HCT116 (cell line): Measurements from ENCODE around the gene ARF1. TPM values are rescaled to one million over a fixed set of nuclear protein-coding genes. Genes with fewer than 3 reads are reported as not detected.

ENCODE experiments used
- ATAC-seq: fragments of 200-7000 bp; cut with Tn5 transposase; 2 replicates; pipeline ENCODE4 v1.9.1; 2020; ENCODE audit warnings: mild to moderate bottlenecking, moderate library complexity
- BruUV-seq: library from RNA; stranded (reverse); fragments of 400-500 nt; replicated peaks from 2 replicates; lab custom pipeline; 2021; lab: Mats Ljungman, UMichigan
- CTCF ChIA-PET: fragments of 300-600 bp; sonication (Branson Sonifier 250); formaldehyde crosslinking; loops from one replicate; lab custom pipeline; 2021; ENCODE audit warnings: antibody characterized with exemption; lab: Charles Lee
- POLR2A ChIA-PET: fragments of 300-600, 350-600 bp; sonication (Branson Sonifier 250); formaldehyde crosslinking; loops from one replicate; lab custom pipeline; 2021; ENCODE audit warnings: antibody characterized with exemption; lab: Charles Lee
- RAD21 ChIA-PET, 2 experiments: fragments of 300-600 bp; sonication (Branson Sonifier 250); formaldehyde crosslinking; loops; one replicate each; lab custom pipeline; 2023; ENCODE audit warnings: low total read pairs in 2 of 2; ENCODE audit not compliant: uncharacterized antibody in 2 of 2, unreplicated experiment in 2 of 2, low non-redundant PET in 1 of 2; lab: Charles Lee
- DNase-seq: peaks from one replicate; pipeline ENCODE4 v3.0.0-alpha.2; 2010; ENCODE audit warnings: low read depth, low spot score
- H2AFZ ChIP-seq: fragments of 200-600 bp; shearing (Covaris generic), sonication (generic); 2 replicates; pipeline ENCODE4 v1.6.1; 2017; ENCODE audit warnings: low read depth, mixed run types, mixed read lengths, antibody characterized with exemption, low read length; ENCODE audit not compliant: poor library complexity, severe bottlenecking
- H3K27ac ChIP-seq: 2 replicates; pipeline ENCODE4 v1.5.1; 2012; ENCODE audit warnings: low read depth, low read length
- H3K27me3 ChIP-seq: fragments of 200-600 bp; sonication (generic); 2 replicates; pipeline ENCODE4 v1.6.1; 2016; ENCODE audit warnings: mixed run types, low read length, mixed read lengths; ENCODE audit not compliant: insufficient read depth
- H3K36me3 ChIP-seq, 2 experiments: fragments of 200-500 bp in 1 of 2; fragments of 200-600 bp in 1 of 2; sonication (Bioruptor generic) in 1 of 2; sonication (generic) in 1 of 2; 2 replicates each; pipeline versions ENCODE4 v1.5.1 to v1.6.1; 2014 to 2016; ENCODE audit warnings: low read length in 2 of 2, inconsistent platforms in 1 of 2, mixed read lengths in 1 of 2, mixed run types in 1 of 2; ENCODE audit not compliant: insufficient read depth in 2 of 2, control insufficient read depth in 1 of 2
- H3K4me1 ChIP-seq, 2 experiments: fragments of 200-600 bp in 1 of 2; sonication (generic) in 1 of 2; 2 replicates each; pipeline versions ENCODE4 v1.5.1 to v1.6.1; 2012 to 2017; ENCODE audit warnings: low read length in 2 of 2, inconsistent platforms in 1 of 2, mild to moderate bottlenecking in 1 of 2, mixed read lengths in 1 of 2, mixed run types in 1 of 2, moderate library complexity in 1 of 2; ENCODE audit not compliant: insufficient read depth in 2 of 2, control insufficient read depth in 1 of 2
- H3K4me2 ChIP-seq: fragments of 200-600 bp; sonication (generic); 2 replicates; pipeline ENCODE4 v1.6.1; 2017; ENCODE audit warnings: mixed run types, low read length, mixed read lengths
- H3K4me3 ChIP-seq, 2 experiments: fragments of 200-600 bp in 1 of 2; sonication (generic) in 1 of 2; replicated peaks in 1 of 2; 2 replicates each; pipeline ENCODE4 v1.5.1; 2011 to 2016; ENCODE audit warnings: low read length in 2 of 2, control low read depth in 1 of 2, low read depth in 1 of 2, mild to moderate bottlenecking in 1 of 2, mixed read lengths in 1 of 2, mixed run types in 1 of 2
- H3K79me2 ChIP-seq: fragments of 200-600 bp; sonication (generic); 2 replicates; pipeline ENCODE4 v1.6.1; 2017; ENCODE audit warnings: mild to moderate bottlenecking, mixed run types, low read length, moderate library complexity, mixed read lengths; ENCODE audit not compliant: insufficient read depth
- H3K9ac ChIP-seq: fragments of 200-600 bp; sonication (generic); 2 replicates; pipeline ENCODE4 v1.6.1; 2016; ENCODE audit warnings: low read length, mixed read lengths
- H3K9me2 ChIP-seq: fragments of 200-600 bp; sonication (generic), shearing (Covaris generic); 2 replicates; pipeline ENCODE4 v1.6.1; 2017; ENCODE audit warnings: mixed run types, mild to moderate bottlenecking, moderate library complexity; ENCODE audit not compliant: insufficient read depth
- H3K9me3 ChIP-seq, 2 experiments: fragments of 200-500 bp in 1 of 2; fragments of 200-600 bp in 1 of 2; sonication (Bioruptor generic) in 1 of 2; sonication (generic) in 1 of 2; 2 replicates each; pipeline ENCODE4 v1.6.1; 2014 to 2017; ENCODE audit warnings: low read length in 2 of 2, mixed read lengths in 2 of 2, inconsistent platforms in 1 of 2, low read depth in 1 of 2, mild to moderate bottlenecking in 1 of 2, mixed run types in 1 of 2, moderate library complexity in 1 of 2; ENCODE audit not compliant: control insufficient read depth in 1 of 2, insufficient read depth in 1 of 2
- H4K20me1 ChIP-seq: fragments of 200-600 bp; sonication (generic), shearing (Covaris generic); 2 replicates; pipeline ENCODE4 v1.6.1; 2017; ENCODE audit warnings: mixed run types, mild to moderate bottlenecking, moderate library complexity; ENCODE audit not compliant: insufficient read depth
- CTCF ChIP-seq, 3 experiments: fragments of 200-600 bp in 1 of 3; sonication (generic) in 1 of 3; IDR thresholded peaks in 2 of 3; conservative IDR thresholded peaks in 1 of 3; 2 replicates each; pipeline ENCODE4 v1.5.1; 2012 to 2017; ENCODE audit warnings: low read depth in 2 of 3, low read length in 2 of 3, antibody characterized with exemption in 1 of 3, borderline replicate concordance in 1 of 3, control low read depth in 1 of 3, mild to moderate bottlenecking in 1 of 3, mixed read lengths in 1 of 3, mixed run types in 1 of 3, moderate library complexity in 1 of 3; ENCODE audit not compliant: insufficient read depth in 1 of 3
- EGR1 ChIP-seq: IDR thresholded peaks from 2 replicates; pipeline ENCODE4 v1.6.1; 2012; ENCODE audit warnings: low read depth
- EZH2 ChIP-seq: fragments of 200-600 bp; sonication (generic); IDR thresholded peaks from 2 replicates; pipeline ENCODE4 v1.6.1; 2017; ENCODE audit warnings: antibody characterized with exemption, mixed run types
- EZH2phosphoT487 ChIP-seq: fragments of 200-600 bp; IDR thresholded peaks from 2 replicates; pipeline ENCODE4 v1.6.1; 2018; ENCODE audit warnings: antibody characterized with exemption, borderline replicate concordance
- FOSL1 ChIP-seq: IDR thresholded peaks from 2 replicates; pipeline ENCODE4 v1.6.1; 2012; ENCODE audit warnings: low read depth
- POLR2AphosphoS5 ChIP-seq: IDR thresholded peaks from 2 replicates; pipeline ENCODE4 v1.6.1; 2011; ENCODE audit warnings: mild to moderate bottlenecking, low read depth, low read length, moderate library complexity
- REST ChIP-seq: IDR thresholded peaks from 2 replicates; pipeline ENCODE4 v1.6.1; 2012; ENCODE audit warnings: low read depth
- SIN3A ChIP-seq: IDR thresholded peaks from 2 replicates; pipeline ENCODE4 v1.6.1; 2012; ENCODE audit warnings: low read depth
- SRF ChIP-seq: IDR thresholded peaks from 2 replicates; pipeline ENCODE4 v1.6.1; 2012; ENCODE audit warnings: low read depth
- TCF7L2 ChIP-seq: IDR thresholded peaks from 2 replicates; pipeline ENCODE4 v1.7.0; 2011; ENCODE audit warnings: borderline replicate concordance, inconsistent platforms; ENCODE audit not compliant: insufficient read depth, insufficient read length; ENCODE audit errors: extremely low read depth
- ZNF274 ChIP-seq: fragments of 200-500 bp; sonication (Bioruptor generic); IDR thresholded peaks from 2 replicates; pipeline ENCODE4 v1.6.1; 2014; ENCODE audit warnings: mild to moderate bottlenecking, low read depth, low read length, inconsistent platforms
- intact Hi-C: fragments of 100-400 bp; cut with micrococcal nuclease; formaldehyde crosslinking; loops from 2 replicates; pipeline ENCODE4 v1.10.0; 2022
- total RNA-seq: library from RNA; stranded (reverse); gene quantifications from one replicate; pipeline ENCODE4 v1.2.1, GENCODE V29; 2021; ENCODE audit not compliant: unreplicated experiment

Gene ARF1
- total RNA-seq, 1 experiment from 2014 or later = 394 TPM

- no peaks in the 10 kb centered on the region for H3K79me2 ChIP-seq
- H4K20me1 ChIP-seq = no peaks in the 10 kb centered on the region
- H3K9me3 ChIP-seq = no peaks in the 10 kb centered on the region; a peak in 1 of 4 replicates
- POLR2A ChIA-PET = no interaction called here
- H3K9ac ChIP-seq = no peak overlapping the region
- H3K4me1 ChIP-seq = no peaks in the 10 kb centered on the region
- CTCF ChIA-PET = no interaction called here
- no peaks in the 10 kb centered on the region for H3K27me3 ChIP-seq
- H3K9me2 ChIP-seq = no peaks in the 10 kb centered on the region
- H3K4me2 ChIP-seq = no peak overlapping the region
- ATAC-seq (peak; percentile 40; the same call in 1 of the 2 replicates), DNase-seq (no peak)
- no peak overlapping the region for H3K27ac ChIP-seq
- RAD21 ChIA-PET = no interaction called here
- intact Hi-C loops = no loop called here
- H2AFZ ChIP-seq = no peak overlapping the region
- 0 out of 6 replicates have a peak, but pooled peaks of 1 of the 3 experiments have one; percentile 18 for TF ChIP-seq CTCF (IDR thresholded peaks at IDR 0.05 in 2 of 3, conservative IDR thresholded peaks at IDR 0.05 in 1 of 3; ENCODE audit: borderline replicate concordance in 1 of 3, insufficient read depth in 1 of 3, low read depth in 2 of 3, low read length in 2 of 3)
- TF ChIP-seq FOSL1 = no peak
- H3K4me3 ChIP-seq = no peak overlapping the region
- no TSS peak for BruUV-seq
- H3K36me3 ChIP-seq = no peaks in the 10 kb centered on the region
Observed at GRCh38 chr1:228122921-228123441, 40.5 kb downstream of the ARF1 start.

- Histone ChIP-seq H3K9me3 (no peaks in the 10 kb centered on the region), H3K9me2 (no peaks in the 10 kb centered on the region), H3K9ac (no peak overlapping the region), H3K4me1 (no peaks in the 10 kb centered on the region), H3K36me3 (no peaks in the 10 kb centered on the region), H2AFZ (no peak overlapping the region), H4K20me1 (no peaks in the 10 kb centered on the region), H3K4me2 (no peak overlapping the region), H3K27me3 (no peaks in the 10 kb centered on the region), H3K27ac (no peak overlapping the region), H3K4me3 (no peak overlapping the region), H3K79me2 (no peaks in the 10 kb centered on the region)
- ChIA-PET POLR2A (no interaction called here), RAD21 (no interaction called here), CTCF (no interaction called here)
- intact Hi-C loops = no loop called here
- no TSS peak for BruUV-seq
- no peak for ATAC-seq
- no peak for DNase-seq
- TF ChIP-seq FOSL1 (no peak), SRF (no peak), EGR1 (no peak), SIN3A (no peak), TCF7L2 (no peak), EZH2phosphoT487 (no peak), REST (no peak), POLR2AphosphoS5 (no peak), ZNF274 (no peak), CTCF (IDR thresholded peaks at IDR 0.05 in 2 of 3, conservative IDR thresholded peaks at IDR 0.05 in 1 of 3; ENCODE audit: borderline replicate concordance in 1 of 3, insufficient read depth in 1 of 3, low read depth in 2 of 3, low read length in 2 of 3) (no peak), EZH2 (no peak)
Observed at GRCh38 chr1:228123505-228123904, 41.0 kb downstream of the ARF1 start.
